GM19324 (cell line): ENCODE results near the gene PIKFYVE.

Experiments
- ATAC-seq: cut with Tn5 transposase; IDR thresholded peaks from one replicate; pipeline ENCODE4 v1.9.1; 2021; ENCODE audit warnings: mild to moderate bottlenecking, moderate library complexity; ENCODE audit not compliant: unreplicated experiment, low FRiP score

PIKFYVE gene

GRCh38 chr2:208406474-208407451, 140.7 kb downstream of the PIKFYVE start, which contains the start of gene PTH2R:
Gene PTH2R, plus strand, starts transcription at chr2:208406792. Its CDS starts 252 bp downstream, at chr2:208407044.
- no peak for ATAC-seq

- ATAC-seq, result no peak
Measured at GRCh38 chr2:208407667-208408066, 141.6 kb downstream of the PIKFYVE start.
